ENCODE measurements around the gene TEAD1.

- TF ChIP-seq CTCF (IDR thresholded peaks at IDR 0.05) (no peak), POLR2A (IDR thresholded peaks at IDR 0.05) (no peak)
Measured at GRCh38 chr11:12889243-12889642, 215.0 kb downstream of the TEAD1 start.
